Mesendoderm (in vitro differentiated cells): ENCODE measurements around the gene KCNMB2.

Experiments used
- DNase-seq: peaks from one replicate; pipeline ENCODE4 v3.0.0; 2013
- H2AK5ac ChIP-seq: 2 replicates; pipeline ENCODE4 v1.6.1; 2013; ENCODE audit warnings: low read length, inconsistent platforms
- H2BK120ac ChIP-seq: 2 replicates; pipeline ENCODE4 v1.6.1; 2013; ENCODE audit warnings: low read depth, mild to moderate bottlenecking, low read length, moderate library complexity, mixed read lengths
- H2BK15ac ChIP-seq: replicated peaks from 2 replicates; pipeline ENCODE4 v1.6.1; 2013; ENCODE audit warnings: low read depth, mild to moderate bottlenecking, moderate library complexity
- H2BK5ac ChIP-seq: 2 replicates; pipeline ENCODE4 v1.6.1; 2013; ENCODE audit warnings: low read length, inconsistent platforms
- H3K18ac ChIP-seq: 2 replicates; pipeline ENCODE4 v1.6.1; 2013; ENCODE audit warnings: mild to moderate bottlenecking, low read length, mixed read lengths
- H3K23ac ChIP-seq: one replicate; pipeline ENCODE4 v1.6.1; 2013; ENCODE audit warnings: low read length
- H3K27ac ChIP-seq: 2 replicates; pipeline ENCODE4 v1.5.1; 2013; ENCODE audit warnings: low read depth, mild to moderate bottlenecking, inconsistent platforms, low read length, moderate library complexity
- H3K27me3 ChIP-seq: 2 replicates; pipeline ENCODE4 v1.6.1; 2013; ENCODE audit warnings: low read length, control low read depth, mild to moderate bottlenecking, inconsistent platforms; ENCODE audit not compliant: insufficient read depth, poor library complexity
- H3K36me3 ChIP-seq: 2 replicates; pipeline ENCODE4 v1.6.1; 2013; ENCODE audit warnings: low read length, inconsistent platforms; ENCODE audit not compliant: control insufficient read depth, insufficient read depth
- H3K4ac ChIP-seq: one replicate; pipeline ENCODE4 v1.6.1; 2013; ENCODE audit warnings: low read depth, mild to moderate bottlenecking, low read length, moderate library complexity
- H3K4me1 ChIP-seq: 2 replicates; pipeline ENCODE4 v1.6.1; 2013; ENCODE audit warnings: low read depth, low read length, inconsistent platforms; ENCODE audit not compliant: control insufficient read depth
- H3K4me2 ChIP-seq: 2 replicates; pipeline ENCODE4 v1.6.1; 2013; ENCODE audit warnings: low read length
- H3K4me3 ChIP-seq: 2 replicates; pipeline ENCODE4 v1.5.1; 2013; ENCODE audit warnings: mild to moderate bottlenecking, low read length
- H3K56ac ChIP-seq: one replicate; pipeline ENCODE4 v1.6.1; 2013; ENCODE audit warnings: low read length
- H3K79me1 ChIP-seq: 2 replicates; pipeline ENCODE4 v1.6.1; 2013; ENCODE audit warnings: low read length, inconsistent platforms
- H3K79me2 ChIP-seq: 2 replicates; pipeline ENCODE4 v1.6.1; 2013; ENCODE audit warnings: mild to moderate bottlenecking, low read length; ENCODE audit not compliant: control insufficient read depth, insufficient read depth
- H3K9ac ChIP-seq: 2 replicates; pipeline ENCODE4 v1.6.1; 2013; ENCODE audit warnings: low read length, inconsistent platforms
- H4K5ac ChIP-seq: one replicate; pipeline ENCODE4 v1.6.1; 2013; ENCODE audit warnings: low read length
- H4K8ac ChIP-seq: one replicate; pipeline ENCODE4 v1.6.1; 2013; ENCODE audit warnings: low read depth, mild to moderate bottlenecking, control low read depth, low read length, moderate library complexity
- WGBS: extraction: QIAGEN DNeasy Blood & Tissue Kit; methylation state at CpG from one replicate; pipeline ENCODE4 v1.1.7; 2013; ENCODE audit warnings: low lambda C conversion rate, missing lambda C conversion rate; ENCODE audit not compliant: insufficient coverage; ENCODE audit errors: extremely low coverage; 5-methylcytosine and 5-hydroxymethylcytosine counted together

The KCNMB2 gene

GRCh38 chr3:178699810-178700209 is 163.6 kb downstream of the KCNMB2 start:
- Histone ChIP-seq H3K4ac (no peak overlapping the region), H2BK120ac (no peak overlapping the region), H3K56ac (no peak overlapping the region), H3K79me1 (no peaks in the 10 kb centered on the region), H3K23ac (no peak overlapping the region), H3K9ac (no peak overlapping the region), H3K27ac (no peak overlapping the region), H3K4me2 (no peak overlapping the region), H3K27me3 (no peaks in the 10 kb centered on the region), H2AK5ac (no peak overlapping the region), H4K5ac (no peak overlapping the region), H3K79me2 (no peaks in the 10 kb centered on the region), H4K8ac (no peak overlapping the region), H3K36me3 (no peaks in the 10 kb centered on the region), H3K18ac (no peak overlapping the region), H2BK15ac (no peak overlapping the region), H2BK5ac (no peak overlapping the region), H3K4me1 (no peaks in the 10 kb centered on the region), H3K4me3 (no peak overlapping the region)
- DNase-seq = no peak
- no CpG with 5 or more reads among the region's 3 CpGs for WGBS

- Histone ChIP-seq H2BK15ac (no peak overlapping the region), H3K23ac (no peak overlapping the region), H3K4ac (no peak overlapping the region), H2BK5ac (no peak overlapping the region), H3K27me3 (no peaks in the 10 kb centered on the region), H3K18ac (no peak overlapping the region), H4K8ac (no peak overlapping the region), H3K4me3 (no peak overlapping the region), H3K27ac (no peak overlapping the region), H3K4me2 (no peak overlapping the region), H3K56ac (no peak overlapping the region), H2BK120ac (no peak overlapping the region), H3K36me3 (no peaks in the 10 kb centered on the region), H3K9ac (no peak overlapping the region), H2AK5ac (no peak overlapping the region), H3K79me1 (no peaks in the 10 kb centered on the region), H3K79me2 (no peaks in the 10 kb centered on the region), H4K5ac (no peak overlapping the region), H3K4me1 (no peaks in the 10 kb centered on the region)
- DNase-seq = no peak
- no CpG with 5 or more reads among the region's 1 CpG for WGBS
Measured at GRCh38 chr3:178703268-178703975, 167.2 kb downstream of the KCNMB2 start.

GRCh38 chr3:178705925-178706324 is 169.7 kb downstream of the KCNMB2 start:
- H3K79me2 ChIP-seq = no peaks in the 10 kb centered on the region
- WGBS = no CpG with 5 or more reads among the region's 4 CpGs

GRCh38 chr3:178706411-178706810 is 170.2 kb downstream of the KCNMB2 start:
- Histone ChIP-seq H3K36me3 (no peaks in the 10 kb centered on the region), H4K8ac (no peak overlapping the region), H3K23ac (no peak overlapping the region), H3K4me3 (no peak overlapping the region), H2BK5ac (no peak overlapping the region), H3K27me3 (no peaks in the 10 kb centered on the region), H2AK5ac (no peak overlapping the region), H3K27ac (no peak overlapping the region), H3K9ac (no peak overlapping the region), H3K79me1 (no peaks in the 10 kb centered on the region), H3K56ac (no peak overlapping the region), H3K4me2 (no peak overlapping the region), H2BK15ac (no peak overlapping the region), H3K79me2 (no peaks in the 10 kb centered on the region), H3K4me1 (no peaks in the 10 kb centered on the region), H4K5ac (no peak overlapping the region), H2BK120ac (no peak overlapping the region), H3K4ac (no peak overlapping the region), H3K18ac (no peak overlapping the region)
- no peak for DNase-seq
- WGBS = no CpG with 5 or more reads among the region's 2 CpGs

More at GRCh38 chr3:178705925-178706324, 169.7 kb downstream of the KCNMB2 start:
- Histone ChIP-seq H3K56ac (no peak overlapping the region), H3K4ac (no peak overlapping the region), H2BK15ac (no peak overlapping the region), H2AK5ac (no peak overlapping the region), H3K4me1 (no peaks in the 10 kb centered on the region), H3K4me2 (no peak overlapping the region), H3K27ac (no peak overlapping the region), H3K4me3 (no peak overlapping the region), H3K18ac (no peak overlapping the region), H3K23ac (no peak overlapping the region), H2BK5ac (no peak overlapping the region), H3K9ac (no peak overlapping the region), H2BK120ac (no peak overlapping the region), H4K5ac (no peak overlapping the region), H3K79me1 (no peaks in the 10 kb centered on the region), H4K8ac (no peak overlapping the region), H3K27me3 (no peaks in the 10 kb centered on the region), H3K36me3 (no peaks in the 10 kb centered on the region)
- DNase-seq = no peak

- H3K56ac ChIP-seq = no peak overlapping the region
- no peaks in the 10 kb centered on the region for H3K79me1 ChIP-seq
- no peaks in the 10 kb centered on the region for H3K36me3 ChIP-seq
- H3K4ac ChIP-seq = no peak overlapping the region
- no peaks in the 10 kb centered on the region for H3K79me2 ChIP-seq
- no peak overlapping the region for H3K23ac ChIP-seq
- H3K4me2 ChIP-seq = no peak overlapping the region
- no peaks in the 10 kb centered on the region for H3K4me1 ChIP-seq
- H3K4me3 ChIP-seq = no peak overlapping the region
- no peak overlapping the region for H4K8ac ChIP-seq
- no peak overlapping the region for H2BK120ac ChIP-seq
- H2BK15ac ChIP-seq = no peak overlapping the region
- no peak for DNase-seq
- no peaks in the 10 kb centered on the region for H3K27me3 ChIP-seq
- H3K9ac ChIP-seq = no peak overlapping the region
- no peak overlapping the region for H3K27ac ChIP-seq
- no CpG with 5 or more reads among the region's 3 CpGs for WGBS
- no peak overlapping the region for H2AK5ac ChIP-seq
- no peak overlapping the region for H2BK5ac ChIP-seq
- no peak overlapping the region for H4K5ac ChIP-seq
- no peak overlapping the region for H3K18ac ChIP-seq
Measured at GRCh38 chr3:178707311-178708031, 171.2 kb downstream of the KCNMB2 start.
